Measurements from ENCODE around the gene GATAD2A. TPM values are rescaled to one million over a fixed set of nuclear protein-coding genes. Genes with fewer than 3 reads are reported as not detected.

Gene GATAD2A
- total RNA-seq, 1 experiment from 2014 or later: 38.4 TPM

- H3K9me2 ChIP-seq (replicated peaks; ENCODE audit: insufficient read depth, low read length): no peaks in the 10 kb centered on the region
- H3K27ac ChIP-seq (ENCODE audit: low read length): no peak overlapping the region
- no peaks in the 10 kb centered on the region for H4K20me1 ChIP-seq (ENCODE audit: insufficient read depth, low read depth, low read length)
- H3K79me2 ChIP-seq (ENCODE audit: low read length): no peaks in the 10 kb centered on the region
- no peaks in the 10 kb centered on the region for H3K36me3 ChIP-seq (ENCODE audit: insufficient read depth, low read length)
- no peaks in the 10 kb centered on the region for H3K27me3 ChIP-seq (ENCODE audit: low read length)
- H3K4me3 ChIP-seq (ENCODE audit: low read length): no peak overlapping the region
- no peak overlapping the region for H3K4me2 ChIP-seq (ENCODE audit: low read depth, low read length, poor library complexity, severe bottlenecking)
- H3K4me1 ChIP-seq (ENCODE audit: low read length): no peaks in the 10 kb centered on the region
- H3K9ac ChIP-seq (ENCODE audit: low read length): no peak overlapping the region
- no peak overlapping the region for H2AFZ ChIP-seq (ENCODE audit: low read length)
- DNase-seq: no peak
- no peaks in the 10 kb centered on the region for H3K9me3 ChIP-seq (ENCODE audit: low read length)
Observed at GRCh38 chr19:19542507-19542906, 137.0 kb downstream of the GATAD2A start.

GRCh38 chr19:19543101-19543500, 137.6 kb downstream of the GATAD2A start:
- H4K20me1 ChIP-seq (ENCODE audit: insufficient read depth, low read depth, low read length): no peaks in the 10 kb centered on the region
- H2AFZ ChIP-seq (ENCODE audit: low read length): no peak overlapping the region
- no peaks in the 10 kb centered on the region for H3K79me2 ChIP-seq (ENCODE audit: low read length)
- H3K4me1 ChIP-seq (ENCODE audit: low read length): no peaks in the 10 kb centered on the region
- H3K27me3 ChIP-seq (ENCODE audit: low read length): no peaks in the 10 kb centered on the region
- H3K4me2 ChIP-seq (ENCODE audit: low read depth, low read length, poor library complexity, severe bottlenecking): no peak overlapping the region
- no peaks in the 10 kb centered on the region for H3K36me3 ChIP-seq (ENCODE audit: insufficient read depth, low read length)
- no peaks in the 10 kb centered on the region for H3K9me3 ChIP-seq (ENCODE audit: low read length)
- no peaks in the 10 kb centered on the region for H3K9me2 ChIP-seq (replicated peaks; ENCODE audit: insufficient read depth, low read length)
- no peak overlapping the region for H3K9ac ChIP-seq (ENCODE audit: low read length)
- H3K27ac ChIP-seq (ENCODE audit: low read length): no peak overlapping the region
- no peak overlapping the region for H3K4me3 ChIP-seq (ENCODE audit: low read length)
- DNase-seq: no peak

GRCh38 chr19:19543640-19544039, 138.2 kb downstream of the GATAD2A start:
- H3K4me1 ChIP-seq (ENCODE audit: low read length): no peaks in the 10 kb centered on the region
- no peak overlapping the region for H3K27ac ChIP-seq (ENCODE audit: low read length)
- no peak overlapping the region for H2AFZ ChIP-seq (ENCODE audit: low read length)
- H3K27me3 ChIP-seq (ENCODE audit: low read length): no peaks in the 10 kb centered on the region
- H3K4me3 ChIP-seq (ENCODE audit: low read length): no peak overlapping the region
- no peaks in the 10 kb centered on the region for H3K79me2 ChIP-seq (ENCODE audit: low read length)
- H3K9me3 ChIP-seq (ENCODE audit: low read length): no peaks in the 10 kb centered on the region
- H3K36me3 ChIP-seq (ENCODE audit: insufficient read depth, low read length): no peaks in the 10 kb centered on the region
- H4K20me1 ChIP-seq (ENCODE audit: insufficient read depth, low read depth, low read length): no peaks in the 10 kb centered on the region
- DNase-seq: no peak
- H3K9me2 ChIP-seq (replicated peaks; ENCODE audit: insufficient read depth, low read length): no peaks in the 10 kb centered on the region
- no peak overlapping the region for H3K4me2 ChIP-seq (ENCODE audit: low read depth, low read length, poor library complexity, severe bottlenecking)
- no peak overlapping the region for H3K9ac ChIP-seq (ENCODE audit: low read length)

- H3K27me3 ChIP-seq (ENCODE audit: low read length): no peaks in the 10 kb centered on the region
Observed at GRCh38 chr19:19544257-19544953, 138.9 kb downstream of the GATAD2A start.

GRCh38 chr19:19544954-19545591, 139.6 kb downstream of the GATAD2A start:
- Histone ChIP-seq H3K79me2 (ENCODE audit: low read length) (no peaks in the 10 kb centered on the region), H3K36me3 (ENCODE audit: insufficient read depth, low read length) (no peaks in the 10 kb centered on the region), H4K20me1 (ENCODE audit: insufficient read depth, low read depth, low read length) (no peaks in the 10 kb centered on the region), H3K4me2 (ENCODE audit: low read depth, low read length, poor library complexity, severe bottlenecking) (no peak overlapping the region), H3K9ac (ENCODE audit: low read length) (no peak overlapping the region), H3K4me3 (ENCODE audit: low read length) (no peak overlapping the region), H3K9me3 (ENCODE audit: low read length) (no peaks in the 10 kb centered on the region), H3K27me3 (ENCODE audit: low read length) (no peaks in the 10 kb centered on the region), H3K9me2 (replicated peaks; ENCODE audit: insufficient read depth, low read length) (no peaks in the 10 kb centered on the region), H3K4me1 (ENCODE audit: low read length) (no peaks in the 10 kb centered on the region), H2AFZ (ENCODE audit: low read length) (no peak overlapping the region), H3K27ac (ENCODE audit: low read length) (no peak overlapping the region)
- DNase-seq: no peak

More at GRCh38 chr19:19544257-19544953, 138.9 kb downstream of the GATAD2A start:
- H3K9ac ChIP-seq (ENCODE audit: low read length): no peak overlapping the region
- H3K4me3 ChIP-seq (ENCODE audit: low read length): no peak overlapping the region
- no peak overlapping the region for H2AFZ ChIP-seq (ENCODE audit: low read length)
- no peaks in the 10 kb centered on the region for H4K20me1 ChIP-seq (ENCODE audit: insufficient read depth, low read depth, low read length)
- H3K4me2 ChIP-seq (ENCODE audit: low read depth, low read length, poor library complexity, severe bottlenecking): no peak overlapping the region
- H3K36me3 ChIP-seq (ENCODE audit: insufficient read depth, low read length): no peaks in the 10 kb centered on the region
- no peak overlapping the region for H3K27ac ChIP-seq (ENCODE audit: low read length)
- H3K79me2 ChIP-seq (ENCODE audit: low read length): no peaks in the 10 kb centered on the region
- H3K4me1 ChIP-seq (ENCODE audit: low read length): no peaks in the 10 kb centered on the region
- DNase-seq: no peak
- no peaks in the 10 kb centered on the region for H3K9me3 ChIP-seq (ENCODE audit: low read length)
- H3K9me2 ChIP-seq (replicated peaks; ENCODE audit: insufficient read depth, low read length): no peaks in the 10 kb centered on the region

GRCh38 chr19:19545707-19546106, 140.2 kb downstream of the GATAD2A start:
- Histone ChIP-seq H3K27me3 (ENCODE audit: low read length) (no peaks in the 10 kb centered on the region), H4K20me1 (ENCODE audit: insufficient read depth, low read depth, low read length) (no peaks in the 10 kb centered on the region), H3K9me3 (ENCODE audit: low read length) (no peaks in the 10 kb centered on the region), H3K9ac (ENCODE audit: low read length) (no peak overlapping the region), H3K27ac (ENCODE audit: low read length) (no peak overlapping the region), H3K4me3 (ENCODE audit: low read length) (no peak overlapping the region), H3K4me1 (ENCODE audit: low read length) (no peaks in the 10 kb centered on the region), H2AFZ (ENCODE audit: low read length) (no peak overlapping the region), H3K36me3 (ENCODE audit: insufficient read depth, low read length) (no peaks in the 10 kb centered on the region), H3K4me2 (ENCODE audit: low read depth, low read length, poor library complexity, severe bottlenecking) (no peak overlapping the region), H3K9me2 (replicated peaks; ENCODE audit: insufficient read depth, low read length) (no peaks in the 10 kb centered on the region), H3K79me2 (ENCODE audit: low read length) (no peaks in the 10 kb centered on the region)
- no peak for DNase-seq

- Histone ChIP-seq H3K9me3 (ENCODE audit: low read length) (no peaks in the 10 kb centered on the region), H3K4me1 (ENCODE audit: low read length) (no peaks in the 10 kb centered on the region), H3K27me3 (ENCODE audit: low read length) (no peaks in the 10 kb centered on the region), H3K4me3 (ENCODE audit: low read length) (no peak overlapping the region), H3K79me2 (ENCODE audit: low read length) (no peaks in the 10 kb centered on the region), H3K9ac (ENCODE audit: low read length) (no peak overlapping the region), H3K27ac (ENCODE audit: low read length) (no peak overlapping the region), H4K20me1 (ENCODE audit: insufficient read depth, low read depth, low read length) (0 out of 2 replicates have a peak, but pooled peaks cover 6% of the 10 kb centered on the region), H3K36me3 (ENCODE audit: insufficient read depth, low read length) (no peaks in the 10 kb centered on the region), H2AFZ (ENCODE audit: low read length) (no peak overlapping the region), H3K4me2 (ENCODE audit: low read depth, low read length, poor library complexity, severe bottlenecking) (no peak overlapping the region), H3K9me2 (replicated peaks; ENCODE audit: insufficient read depth, low read length) (no peaks in the 10 kb centered on the region)
- DNase-seq: no peak
Observed at GRCh38 chr19:19546751-19547162, 141.3 kb downstream of the GATAD2A start.

GRCh38 chr19:19547674-19548336, 142.3 kb downstream of the GATAD2A start:
- H3K36me3 ChIP-seq (ENCODE audit: insufficient read depth, low read length): no peaks in the 10 kb centered on the region
- no peak overlapping the region for H3K27ac ChIP-seq (ENCODE audit: low read length)
- H3K9me3 ChIP-seq (ENCODE audit: low read length): no peaks in the 10 kb centered on the region
- H3K79me2 ChIP-seq (ENCODE audit: low read length): no peaks in the 10 kb centered on the region
- DNase-seq: no peak
- no peak overlapping the region for H3K4me2 ChIP-seq (ENCODE audit: low read depth, low read length, poor library complexity, severe bottlenecking)
- H3K27me3 ChIP-seq (ENCODE audit: low read length): no peaks in the 10 kb centered on the region
- 0 out of 2 replicates have a peak, but pooled peaks cover 6% of the 10 kb centered on the region for H4K20me1 ChIP-seq (ENCODE audit: insufficient read depth, low read depth, low read length)
- no peaks in the 10 kb centered on the region for H3K9me2 ChIP-seq (replicated peaks; ENCODE audit: insufficient read depth, low read length)
- H3K9ac ChIP-seq (ENCODE audit: low read length): no peak overlapping the region
- no peak overlapping the region for H2AFZ ChIP-seq (ENCODE audit: low read length)
- H3K4me3 ChIP-seq (ENCODE audit: low read length): no peak overlapping the region
- H3K4me1 ChIP-seq (ENCODE audit: low read length): no peaks in the 10 kb centered on the region

Measured in Karpas-422 (cell line).